GM23248 (cell line): ENCODE measurements around the gene CDHR5.

ENCODE experiments used
- EZH2 ChIP-seq: fragments of 200-600 bp; sonication (generic); IDR thresholded peaks from 2 replicates; pipeline ENCODE4 v1.6.1; 2018; ENCODE audit warnings: antibody characterized with exemption, mild to moderate bottlenecking; ENCODE audit not compliant: insufficient read depth, poor library complexity, severe bottlenecking
- EZH2phosphoT487 ChIP-seq: fragments of 200-600 bp; sonication (generic); IDR thresholded peaks from 2 replicates; pipeline ENCODE4 v1.6.1; 2018; ENCODE audit warnings: antibody characterized with exemption, moderate library complexity, mild to moderate bottlenecking, low read depth; ENCODE audit not compliant: insufficient read depth

DNA sequence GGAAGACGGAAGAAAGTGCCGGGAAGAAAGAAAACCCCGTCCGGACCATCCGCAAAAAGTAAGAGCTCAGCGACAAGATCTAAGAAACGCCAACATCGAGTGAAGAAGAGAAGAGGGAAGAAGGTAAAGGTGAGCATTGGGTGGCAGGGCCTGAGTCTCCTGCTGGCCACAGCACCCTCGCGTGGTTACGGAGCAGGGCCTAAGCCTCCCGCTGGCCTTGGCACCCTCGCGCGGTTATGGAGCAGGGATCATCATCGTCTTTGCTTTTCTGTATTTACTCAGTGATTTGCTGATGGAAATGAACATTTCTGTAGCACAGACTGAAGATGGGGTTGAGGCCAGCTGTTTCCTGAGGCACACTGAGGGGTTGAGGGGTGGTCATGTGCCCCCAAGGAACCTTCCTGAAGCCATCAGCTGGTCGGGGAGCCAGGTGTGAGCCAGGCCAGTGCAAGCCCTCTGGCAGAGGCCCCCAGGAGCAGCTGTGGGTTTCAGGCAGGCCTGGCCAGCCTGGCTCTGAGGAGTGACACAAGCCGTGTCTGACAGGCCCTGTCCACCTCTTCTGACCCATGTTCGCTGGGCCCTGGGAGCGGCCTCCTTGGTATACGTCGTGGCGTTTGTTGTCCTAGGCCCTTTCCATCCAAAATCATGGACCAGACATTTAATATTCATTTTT is 23.0 kb downstream of the CDHR5 start:
- TF ChIP-seq EZH2: no peak
- TF ChIP-seq EZH2phosphoT487: no peak
